ENCODE results near the gene GSE1. TPM values are rescaled to one million over a fixed set of nuclear protein-coding genes. Genes with fewer than 3 reads are reported as not detected.

The GSE1 gene
- total RNA-seq, 1 donor, result 23.1 TPM

GRCh38 chr16:85620374-85620773 is 7.3 kb downstream of the GSE1 start:
- no peak for TF ChIP-seq CTCF (IDR thresholded peaks at IDR 0.05; ENCODE audit: insufficient read depth, low read length)
- no peak overlapping the region for H3K4me3 ChIP-seq (ENCODE audit: low read depth, low read length)
- no peak for DNase-seq (ENCODE audit: low read depth)

- DNase-seq (ENCODE audit: low read depth), result no peak
- TF ChIP-seq CTCF (IDR thresholded peaks at IDR 0.05; ENCODE audit: insufficient read depth, low read length), result no peak
These were observed 8.7 kb downstream of the GSE1 start for GRCh38 chr16:85621698-85622428.

GRCh38 chr16:85622683-85623082 is 9.6 kb downstream of the GSE1 start:
- DNase-seq (ENCODE audit: low read depth), result no peak
- no peak overlapping the region for H3K4me3 ChIP-seq (ENCODE audit: low read depth, low read length)
- TF ChIP-seq CTCF (IDR thresholded peaks at IDR 0.05; ENCODE audit: insufficient read depth, low read length), result no peak

More at GRCh38 chr16:85621698-85622428, 8.7 kb downstream of the GSE1 start:
- no peak overlapping the region for H3K4me3 ChIP-seq (ENCODE audit: low read depth, low read length)

GRCh38 chr16:85623250-85623649 is 10.1 kb downstream of the GSE1 start:
- no peak for TF ChIP-seq CTCF (IDR thresholded peaks at IDR 0.05; ENCODE audit: insufficient read depth, low read length)
- DNase-seq (ENCODE audit: low read depth), result no peak
- H3K4me3 ChIP-seq (ENCODE audit: low read depth, low read length), result no peak overlapping the region

GRCh38 chr16:85623997-85624601 is 11.0 kb downstream of the GSE1 start:
- no peak for DNase-seq (ENCODE audit: low read depth)
- H3K4me3 ChIP-seq (ENCODE audit: low read depth, low read length), result no peak overlapping the region
- no peak for TF ChIP-seq CTCF (IDR thresholded peaks at IDR 0.05; ENCODE audit: insufficient read depth, low read length)

- no peak for TF ChIP-seq CTCF (IDR thresholded peaks at IDR 0.05; ENCODE audit: insufficient read depth, low read length)
These were observed 11.5 kb downstream of the GSE1 start for GRCh38 chr16:85624646-85625045.

More at GRCh38 chr16:85624646-85625045, 11.5 kb downstream of the GSE1 start:
- DNase-seq (ENCODE audit: low read depth), result no peak
- no peak overlapping the region for H3K4me3 ChIP-seq (ENCODE audit: low read depth, low read length)
